Measurements from ENCODE around the gene FLT3.

DNA sequence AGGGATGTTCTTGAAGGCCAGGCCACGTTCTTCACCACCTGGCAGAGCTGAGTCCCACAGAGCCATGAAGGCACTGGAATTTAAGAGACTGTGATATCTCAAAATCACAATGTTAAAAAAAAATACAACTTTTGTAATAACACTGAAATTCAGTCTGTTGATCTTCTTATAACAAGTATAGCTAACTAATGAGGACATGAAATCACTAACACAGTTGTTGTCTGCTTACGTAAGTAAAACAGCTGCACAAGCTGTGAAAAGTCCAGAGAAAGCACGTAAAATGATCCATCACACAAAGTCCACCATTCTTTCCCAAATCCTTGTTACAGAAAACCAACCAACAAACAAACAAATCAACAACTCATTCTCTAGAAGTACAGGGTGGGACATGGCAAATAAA is 32.9 kb downstream of the FLT3 start:
- TF ChIP-seq POLR2A (IDR thresholded peaks at IDR 0.05) (no peak), POLR2AphosphoS5 (IDR thresholded peaks at IDR 0.05) (no peak), EP300 (IDR thresholded peaks at IDR 0.05) (no peak)
- TF ChIP-seq, protein P1, sequence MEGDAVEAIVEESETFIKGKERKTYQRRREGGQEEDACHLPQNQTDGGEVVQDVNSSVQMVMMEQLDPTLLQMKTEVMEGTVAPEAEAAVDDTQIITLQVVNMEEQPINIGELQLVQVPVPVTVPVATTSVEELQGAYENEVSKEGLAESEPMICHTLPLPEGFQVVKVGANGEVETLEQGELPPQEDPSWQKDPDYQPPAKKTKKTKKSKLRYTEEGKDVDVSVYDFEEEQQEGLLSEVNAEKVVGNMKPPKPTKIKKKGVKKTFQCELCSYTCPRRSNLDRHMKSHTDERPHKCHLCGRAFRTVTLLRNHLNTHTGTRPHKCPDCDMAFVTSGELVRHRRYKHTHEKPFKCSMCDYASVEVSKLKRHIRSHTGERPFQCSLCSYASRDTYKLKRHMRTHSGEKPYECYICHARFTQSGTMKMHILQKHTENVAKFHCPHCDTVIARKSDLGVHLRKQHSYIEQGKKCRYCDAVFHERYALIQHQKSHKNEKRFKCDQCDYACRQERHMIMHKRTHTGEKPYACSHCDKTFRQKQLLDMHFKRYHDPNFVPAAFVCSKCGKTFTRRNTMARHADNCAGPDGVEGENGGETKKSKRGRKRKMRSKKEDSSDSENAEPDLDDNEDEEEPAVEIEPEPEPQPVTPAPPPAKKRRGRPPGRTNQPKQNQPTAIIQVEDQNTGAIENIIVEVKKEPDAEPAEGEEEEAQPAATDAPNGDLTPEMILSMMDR (IDR thresholded peaks at IDR 0.05), result no peak
